Mesendoderm (in vitro differentiated cells): Measurements from ENCODE around the gene C5orf22.
"Not testable (repeated sequence)": the region's sequence is repeated elsewhere in the genome, so short reads cannot be mapped to it uniquely, and the experiment has no call there.

Experiments
- DNase-seq: peaks from one replicate; pipeline ENCODE4 v3.0.0; 2013
- H2AK5ac ChIP-seq: 2 replicates; pipeline ENCODE4 v1.6.1; 2013; ENCODE audit warnings: low read length, inconsistent platforms
- H2BK120ac ChIP-seq: 2 replicates; pipeline ENCODE4 v1.6.1; 2013; ENCODE audit warnings: low read depth, mild to moderate bottlenecking, low read length, moderate library complexity, mixed read lengths
- H2BK15ac ChIP-seq: replicated peaks from 2 replicates; pipeline ENCODE4 v1.6.1; 2013; ENCODE audit warnings: low read depth, mild to moderate bottlenecking, moderate library complexity
- H2BK5ac ChIP-seq: 2 replicates; pipeline ENCODE4 v1.6.1; 2013; ENCODE audit warnings: low read length, inconsistent platforms
- H3K18ac ChIP-seq: 2 replicates; pipeline ENCODE4 v1.6.1; 2013; ENCODE audit warnings: mild to moderate bottlenecking, low read length, mixed read lengths
- H3K23ac ChIP-seq: one replicate; pipeline ENCODE4 v1.6.1; 2013; ENCODE audit warnings: low read length
- H3K27ac ChIP-seq: 2 replicates; pipeline ENCODE4 v1.5.1; 2013; ENCODE audit warnings: low read depth, mild to moderate bottlenecking, inconsistent platforms, low read length, moderate library complexity
- H3K27me3 ChIP-seq: 2 replicates; pipeline ENCODE4 v1.6.1; 2013; ENCODE audit warnings: low read length, control low read depth, mild to moderate bottlenecking, inconsistent platforms; ENCODE audit not compliant: insufficient read depth, poor library complexity
- H3K36me3 ChIP-seq: 2 replicates; pipeline ENCODE4 v1.6.1; 2013; ENCODE audit warnings: low read length, inconsistent platforms; ENCODE audit not compliant: control insufficient read depth, insufficient read depth
- H3K4ac ChIP-seq: one replicate; pipeline ENCODE4 v1.6.1; 2013; ENCODE audit warnings: low read depth, mild to moderate bottlenecking, low read length, moderate library complexity
- H3K4me1 ChIP-seq: 2 replicates; pipeline ENCODE4 v1.6.1; 2013; ENCODE audit warnings: low read depth, low read length, inconsistent platforms; ENCODE audit not compliant: control insufficient read depth
- H3K4me2 ChIP-seq: 2 replicates; pipeline ENCODE4 v1.6.1; 2013; ENCODE audit warnings: low read length
- H3K4me3 ChIP-seq: 2 replicates; pipeline ENCODE4 v1.5.1; 2013; ENCODE audit warnings: mild to moderate bottlenecking, low read length
- H3K56ac ChIP-seq: one replicate; pipeline ENCODE4 v1.6.1; 2013; ENCODE audit warnings: low read length
- H3K79me1 ChIP-seq: 2 replicates; pipeline ENCODE4 v1.6.1; 2013; ENCODE audit warnings: low read length, inconsistent platforms
- H3K79me2 ChIP-seq: 2 replicates; pipeline ENCODE4 v1.6.1; 2013; ENCODE audit warnings: mild to moderate bottlenecking, low read length; ENCODE audit not compliant: control insufficient read depth, insufficient read depth
- H3K9ac ChIP-seq: 2 replicates; pipeline ENCODE4 v1.6.1; 2013; ENCODE audit warnings: low read length, inconsistent platforms
- H4K5ac ChIP-seq: one replicate; pipeline ENCODE4 v1.6.1; 2013; ENCODE audit warnings: low read length
- H4K8ac ChIP-seq: one replicate; pipeline ENCODE4 v1.6.1; 2013; ENCODE audit warnings: low read depth, mild to moderate bottlenecking, control low read depth, low read length, moderate library complexity
- WGBS: extraction: QIAGEN DNeasy Blood & Tissue Kit; methylation state at CpG from one replicate; pipeline ENCODE4 v1.1.7; 2013; ENCODE audit warnings: low lambda C conversion rate, missing lambda C conversion rate; ENCODE audit not compliant: insufficient coverage; ENCODE audit errors: extremely low coverage; 5-methylcytosine and 5-hydroxymethylcytosine counted together

The C5orf22 gene

DNA sequence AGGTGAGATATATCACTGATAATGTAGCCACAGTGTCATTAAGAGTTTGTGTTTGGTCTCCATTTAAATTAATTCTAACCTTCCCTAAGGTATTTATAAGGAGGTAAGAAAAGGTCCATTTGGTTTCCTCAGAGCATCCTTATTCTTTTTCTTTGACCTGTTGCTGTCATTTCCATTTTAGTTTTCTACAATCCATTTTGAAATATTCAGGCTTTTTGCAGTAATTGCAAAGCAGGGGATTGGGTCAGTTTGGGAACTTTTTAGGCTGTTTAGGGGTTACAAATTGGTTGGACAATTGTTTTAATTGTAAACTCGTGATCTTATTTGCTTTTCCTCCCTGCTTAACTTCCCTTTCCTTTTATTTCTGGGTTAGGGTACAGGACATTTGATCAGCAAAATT is 64.3 kb downstream of the C5orf22 start:
- H2BK15ac ChIP-seq: no peak overlapping the region
- H3K18ac ChIP-seq: no peak overlapping the region
- H3K9ac ChIP-seq: no peak overlapping the region
- no peak overlapping the region for H3K4me2 ChIP-seq
- no peak overlapping the region for H3K23ac ChIP-seq
- H3K36me3 ChIP-seq: no peaks in the 10 kb centered on the region
- H3K79me2 ChIP-seq: no peaks in the 10 kb centered on the region
- H2BK5ac ChIP-seq: no peak overlapping the region
- H2AK5ac ChIP-seq: no peak overlapping the region
- no peak overlapping the region for H4K5ac ChIP-seq
- H3K27ac ChIP-seq: no peak overlapping the region
- no peak overlapping the region for H3K4ac ChIP-seq
- H4K8ac ChIP-seq: no peak overlapping the region
- whole genome bisulfite sequencing: no CpG with 5 or more reads among the region's 1 CpG
- H3K4me3 ChIP-seq: no peak overlapping the region
- H3K79me1 ChIP-seq: no peaks in the 10 kb centered on the region
- H3K56ac ChIP-seq: no peak overlapping the region
- DNase-seq: no peak
- H2BK120ac ChIP-seq: no peak overlapping the region
- no peaks in the 10 kb centered on the region for H3K27me3 ChIP-seq
- no peaks in the 10 kb centered on the region for H3K4me1 ChIP-seq

DNA sequence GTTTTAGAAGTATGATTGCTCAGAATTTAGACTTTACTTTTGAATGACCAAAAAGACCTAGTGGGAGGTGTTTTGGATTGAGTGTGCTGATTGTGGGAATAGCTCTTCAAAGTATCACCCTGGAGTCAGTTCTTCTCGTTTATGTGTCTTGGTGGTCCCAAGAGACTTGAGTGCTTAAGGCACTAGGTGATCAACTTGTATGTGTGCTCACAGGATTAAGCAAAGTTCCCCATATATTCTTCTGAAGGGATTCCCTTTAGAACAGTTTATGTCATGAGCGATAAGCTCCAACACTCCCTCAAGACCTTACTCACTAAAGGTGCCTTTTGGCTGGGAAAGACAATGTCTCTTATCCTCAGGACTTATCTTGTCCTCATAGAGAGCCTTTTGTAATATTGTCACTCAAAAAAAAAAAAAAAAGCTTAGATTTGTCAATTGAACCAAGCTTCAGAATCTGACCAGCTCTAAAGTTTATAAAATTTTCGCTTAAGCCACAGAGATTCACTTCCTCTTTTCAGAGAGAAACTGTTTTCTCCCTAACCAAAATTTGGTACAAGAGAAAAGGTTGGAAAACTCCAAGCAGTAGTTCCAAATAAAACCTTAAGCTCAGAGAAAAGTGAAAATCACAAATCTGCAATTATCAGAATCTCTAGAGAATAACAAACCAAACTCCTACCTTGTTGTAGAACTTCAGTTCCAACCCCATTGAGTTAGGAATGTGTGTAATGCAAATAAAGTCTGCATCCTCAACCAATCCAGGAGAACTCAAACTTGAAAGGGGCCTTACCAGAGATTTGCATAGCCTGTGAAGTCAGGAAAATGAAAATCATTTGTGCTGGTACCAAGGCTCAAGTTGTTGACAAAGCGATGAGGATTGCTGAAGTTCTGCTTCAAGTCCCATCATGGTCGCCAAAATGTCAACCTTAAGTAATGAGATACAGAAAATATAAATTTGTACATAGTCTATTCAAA is 66.8 kb downstream of the C5orf22 start:
- H2BK15ac ChIP-seq: no peak overlapping the region
- H3K27me3 ChIP-seq: no peaks in the 10 kb centered on the region
- H3K23ac ChIP-seq: no peak overlapping the region
- no peak overlapping the region for H3K4me2 ChIP-seq
- H3K18ac ChIP-seq: no peak overlapping the region
- H3K36me3 ChIP-seq: no peaks in the 10 kb centered on the region
- no peak overlapping the region for H2BK120ac ChIP-seq
- H4K8ac ChIP-seq: no peak overlapping the region
- no peak overlapping the region for H2AK5ac ChIP-seq
- H3K27ac ChIP-seq: no peak overlapping the region
- H3K79me1 ChIP-seq: no peaks in the 10 kb centered on the region
- no peak overlapping the region for H3K56ac ChIP-seq
- no peak overlapping the region for H3K9ac ChIP-seq
- no CpG with 5 or more reads among the region's 5 CpGs for WGBS
- no peaks in the 10 kb centered on the region for H3K4me1 ChIP-seq
- H3K4me3 ChIP-seq: no peak overlapping the region
- H4K5ac ChIP-seq: no peak overlapping the region
- no peaks in the 10 kb centered on the region for H3K79me2 ChIP-seq
- no peak overlapping the region for H3K4ac ChIP-seq
- DNase-seq: no peak
- H2BK5ac ChIP-seq: no peak overlapping the region

DNA sequence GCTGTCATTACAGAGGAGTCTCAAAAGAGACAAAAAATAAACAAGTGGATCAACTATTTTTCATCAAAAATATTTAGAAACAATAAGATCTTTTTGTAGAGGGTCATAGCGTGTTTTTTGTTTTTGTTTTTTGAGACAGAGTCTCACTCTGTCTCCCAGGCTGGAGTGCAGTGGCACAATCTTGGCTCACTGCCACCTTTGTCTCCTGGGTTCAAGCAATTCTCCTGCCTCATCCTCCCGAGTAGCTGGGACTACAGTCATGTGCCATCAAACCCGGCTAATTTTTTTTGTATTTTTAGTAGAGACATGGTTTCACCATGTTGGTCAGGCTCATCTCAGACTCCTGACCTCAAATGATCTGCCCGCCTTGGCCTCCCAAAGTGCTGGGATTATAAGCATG is 70.2 kb downstream of the C5orf22 start:
- H3K27me3 ChIP-seq, H2BK15ac ChIP-seq, H3K4me3 ChIP-seq, H2AK5ac ChIP-seq, H4K8ac ChIP-seq, DNase-seq, H3K79me2 ChIP-seq, H3K56ac ChIP-seq, H3K79me1 ChIP-seq, H2BK120ac ChIP-seq, H3K36me3 ChIP-seq, H3K4me1 ChIP-seq, H3K9ac ChIP-seq, H3K4ac ChIP-seq, H3K27ac ChIP-seq, H3K23ac ChIP-seq, H2BK5ac ChIP-seq, H4K5ac ChIP-seq, H3K18ac ChIP-seq, H3K4me2 ChIP-seq: not testable (repeated sequence)
- no CpG with 5 or more reads among the region's 4 CpGs for WGBS

DNA sequence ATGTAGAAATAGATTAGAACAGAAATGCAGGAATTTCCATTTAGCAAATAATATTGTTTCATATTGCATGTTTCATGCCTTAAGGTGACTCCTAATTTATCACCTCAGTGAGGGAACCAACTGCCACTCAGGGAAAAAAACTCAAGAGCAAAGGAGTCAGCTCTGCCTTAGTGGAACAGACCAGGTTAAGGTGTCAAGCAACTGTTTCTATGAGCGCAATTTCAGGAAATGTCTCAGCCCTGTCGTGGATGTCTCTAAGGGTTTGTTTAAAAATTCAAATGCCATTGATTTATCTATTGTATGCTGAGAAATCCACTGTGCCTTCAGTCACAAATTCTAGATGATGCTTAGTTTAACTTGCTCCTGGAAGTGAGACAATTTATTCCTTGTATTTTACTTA is 72.1 kb downstream of the C5orf22 start:
- no peak overlapping the region for H4K8ac ChIP-seq
- WGBS: no CpG with 5 or more reads among the region's 2 CpGs

DNA sequence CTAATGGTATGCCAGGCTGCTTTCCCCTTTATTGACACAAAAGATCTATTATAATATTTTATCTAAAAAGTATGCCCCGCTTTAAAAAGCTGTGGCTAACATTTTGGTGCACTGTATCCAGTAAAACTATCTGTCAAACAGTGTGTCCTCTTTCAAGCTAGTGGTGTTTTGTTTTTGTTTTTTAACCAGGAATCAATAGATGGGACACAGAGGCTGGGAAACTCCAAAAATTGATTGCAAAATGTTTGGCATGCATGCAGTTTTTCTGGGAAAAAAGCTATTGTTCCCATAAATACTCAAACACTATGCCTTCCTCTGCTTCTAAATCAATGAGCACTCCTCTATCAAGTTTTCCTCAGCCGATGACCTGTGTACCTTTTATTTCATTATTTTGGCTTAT is 72.5 kb downstream of the C5orf22 start:
- no peak overlapping the region for H2BK120ac ChIP-seq
- H3K4ac ChIP-seq: no peak overlapping the region
- H3K79me1 ChIP-seq: no peaks in the 10 kb centered on the region
- H3K4me2 ChIP-seq: no peak overlapping the region
- no peaks in the 10 kb centered on the region for H3K79me2 ChIP-seq
- no peak for DNase-seq
- H3K9ac ChIP-seq: no peak overlapping the region
- H3K4me3 ChIP-seq: no peak overlapping the region
- H4K8ac ChIP-seq: no peak overlapping the region
- H2BK5ac ChIP-seq: no peak overlapping the region
- no peak overlapping the region for H3K23ac ChIP-seq
- no CpG with 5 or more reads among the region's 2 CpGs for WGBS
- no peaks in the 10 kb centered on the region for H3K4me1 ChIP-seq
- no peak overlapping the region for H2AK5ac ChIP-seq
- H2BK15ac ChIP-seq: no peak overlapping the region
- no peaks in the 10 kb centered on the region for H3K27me3 ChIP-seq
- no peak overlapping the region for H3K18ac ChIP-seq
- no peak overlapping the region for H3K56ac ChIP-seq
- H3K27ac ChIP-seq: no peak overlapping the region
- no peak overlapping the region for H4K5ac ChIP-seq
- no peaks in the 10 kb centered on the region for H3K36me3 ChIP-seq

More for the DNA sequence above, 72.1 kb downstream of the C5orf22 start:
- Histone ChIP-seq H2BK120ac (no peak overlapping the region), H3K4me2 (no peak overlapping the region), H3K27me3 (no peaks in the 10 kb centered on the region), H2BK15ac (no peak overlapping the region), H3K36me3 (no peaks in the 10 kb centered on the region), H3K18ac (no peak overlapping the region), H3K23ac (no peak overlapping the region), H3K4me1 (no peaks in the 10 kb centered on the region), H3K4ac (no peak overlapping the region), H3K4me3 (no peak overlapping the region), H3K79me1 (no peaks in the 10 kb centered on the region), H2BK5ac (no peak overlapping the region), H4K5ac (no peak overlapping the region), H3K79me2 (no peaks in the 10 kb centered on the region), H3K27ac (no peak overlapping the region), H3K56ac (no peak overlapping the region), H2AK5ac (no peak overlapping the region), H3K9ac (no peak overlapping the region)
- no peak for DNase-seq
